Measurements from ENCODE around the gene PCSK4.
"Not testable (repeated sequence)": the region's sequence is repeated elsewhere in the genome, so short reads cannot be mapped to it uniquely, and the experiment has no call there.

Gene PCSK4
- total RNA-seq: 1.5 to 1.7 reads per million in 2 donors

- peak; percentile 98 for DNase-seq
Observed at GRCh38 chr19:1490311-1491113, at the start of gene PCSK4. TSS of gene PCSK4 (minus strand) at chr19:1490350. CDS start at chr19:1490346, 4 bp downstream.

GRCh38 chr19:1539749-1540148, 49.6 kb upstream of the PCSK4 start:
- DNase-seq: not testable (repeated sequence)

- no peak for DNase-seq
Observed at GRCh38 chr19:1538978-1539377, 48.8 kb upstream of the PCSK4 start.

GRCh38 chr19:1535699-1536098, 45.5 kb upstream of the PCSK4 start:
- not testable (repeated sequence) for DNase-seq

- DNase-seq: no peak
Observed at GRCh38 chr19:1534972-1535371, 44.8 kb upstream of the PCSK4 start.

- no peak for DNase-seq
Observed at GRCh38 chr19:1533510-1534150, 43.5 kb upstream of the PCSK4 start.

GRCh38 chr19:1532003-1532402, 41.9 kb upstream of the PCSK4 start:
- DNase-seq: no peak

GRCh38 chr19:1531587-1531986, 41.4 kb upstream of the PCSK4 start:
- DNase-seq: no peak

GRCh38 chr19:1530856-1531255, 40.7 kb upstream of the PCSK4 start:
- DNase-seq: not testable (repeated sequence)

GRCh38 chr19:1529430-1529816, 39.3 kb upstream of the PCSK4 start:
- DNase-seq: no peak

GRCh38 chr19:1528596-1529429, 38.7 kb upstream of the PCSK4 start:
- DNase-seq: no peak

GRCh38 chr19:1527650-1528309, 37.6 kb upstream of the PCSK4 start:
- DNase-seq: no peak

- DNase-seq: no peak
Observed at GRCh38 chr19:1526979-1527649, 37.0 kb upstream of the PCSK4 start.

GRCh38 chr19:1526066-1526778, 36.1 kb upstream of the PCSK4 start:
- DNase-seq: no peak

- DNase-seq: no peak
Observed at GRCh38 chr19:1525343-1525742, 35.2 kb upstream of the PCSK4 start.

GRCh38 chr19:1524972-1525325, 34.8 kb upstream of the PCSK4 start:
- no peak for DNase-seq

GRCh38 chr19:1524287-1524971, 34.3 kb upstream of the PCSK4 start:
- no peak for DNase-seq

GRCh38 chr19:1523412-1524286, 33.5 kb upstream of the PCSK4 start, which contains the start of gene PLK5:
TSS of gene PLK5 (plus strand) at chr19:1524077. CDS start at chr19:1526997, 2,920 bp downstream.
- DNase-seq: no peak

GRCh38 chr19:1522838-1523237, 32.7 kb upstream of the PCSK4 start:
- no peak for DNase-seq

GRCh38 chr19:1522061-1522460, 31.9 kb upstream of the PCSK4 start:
- no peak for DNase-seq
